ENCODE data around the gene HGFAC.

Gene HGFAC

DNA sequence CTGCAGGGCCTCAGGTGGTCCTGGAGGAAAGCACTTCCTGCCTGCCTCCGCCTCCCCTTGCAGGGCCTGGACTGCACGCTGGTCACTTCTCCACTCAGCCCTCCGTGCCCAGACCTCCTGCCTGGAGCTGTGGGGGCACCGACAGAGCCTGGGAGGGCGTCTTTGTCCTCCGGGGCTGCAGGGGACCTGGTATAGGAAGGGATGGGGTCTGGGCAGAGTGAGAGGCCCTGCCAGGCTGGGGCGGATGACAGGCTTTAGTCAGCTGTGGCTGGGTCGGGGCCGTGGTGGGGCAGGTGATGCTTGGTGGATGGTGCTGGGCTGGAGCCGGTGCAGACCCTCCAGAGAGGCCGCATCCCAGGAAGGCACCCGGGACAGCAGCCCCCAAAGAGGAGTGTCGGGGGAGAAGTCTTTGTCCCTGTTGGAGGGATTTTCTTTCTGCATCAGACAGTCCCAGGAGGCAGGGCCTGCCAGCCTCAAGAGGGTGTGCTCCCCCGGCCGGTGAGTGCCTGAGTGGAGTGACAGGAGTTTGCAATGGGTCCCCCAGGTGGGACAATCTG, 22.7 kb downstream of the HGFAC start:
- DNase-seq = no peak

DNA sequence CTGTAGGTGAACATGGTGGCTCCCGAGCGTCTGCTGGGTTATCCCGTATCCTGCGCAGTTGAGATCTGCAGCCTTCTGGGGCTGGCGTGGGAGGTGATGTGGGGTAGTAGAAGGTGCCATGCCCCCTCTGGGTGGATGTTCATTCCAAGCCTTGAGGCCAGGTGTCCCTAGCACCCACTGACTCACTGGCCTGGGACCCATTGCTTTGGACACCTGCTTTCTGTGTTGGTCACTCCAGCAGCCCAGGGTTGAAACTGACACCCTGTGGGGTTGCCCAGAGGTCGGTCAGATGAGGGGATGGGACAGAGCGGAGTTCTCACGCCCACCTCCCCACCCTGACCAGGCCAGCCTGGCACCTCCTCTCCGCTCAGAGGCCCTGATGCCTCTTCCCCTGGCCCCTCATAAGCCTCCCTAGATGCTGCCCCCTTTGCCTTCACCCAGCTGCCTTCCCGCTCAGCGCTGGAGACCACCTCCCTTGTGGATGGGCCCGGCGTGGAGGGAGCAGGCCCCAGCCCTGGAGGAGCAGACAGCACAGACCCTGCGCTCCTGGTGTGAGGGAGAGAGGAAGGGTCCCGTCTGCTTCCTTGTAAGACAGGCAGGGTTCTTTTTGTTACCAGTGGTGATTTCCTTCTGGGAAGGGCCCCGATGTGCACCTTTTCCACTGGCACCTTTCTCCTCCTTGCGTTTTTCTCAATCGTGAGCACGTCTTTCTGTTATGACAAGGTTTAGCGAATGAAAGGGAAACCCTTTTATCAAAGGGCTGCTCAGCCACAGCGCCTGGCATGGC, 23.3 kb downstream of the HGFAC start:
- DNase-seq = no peak

DNA sequence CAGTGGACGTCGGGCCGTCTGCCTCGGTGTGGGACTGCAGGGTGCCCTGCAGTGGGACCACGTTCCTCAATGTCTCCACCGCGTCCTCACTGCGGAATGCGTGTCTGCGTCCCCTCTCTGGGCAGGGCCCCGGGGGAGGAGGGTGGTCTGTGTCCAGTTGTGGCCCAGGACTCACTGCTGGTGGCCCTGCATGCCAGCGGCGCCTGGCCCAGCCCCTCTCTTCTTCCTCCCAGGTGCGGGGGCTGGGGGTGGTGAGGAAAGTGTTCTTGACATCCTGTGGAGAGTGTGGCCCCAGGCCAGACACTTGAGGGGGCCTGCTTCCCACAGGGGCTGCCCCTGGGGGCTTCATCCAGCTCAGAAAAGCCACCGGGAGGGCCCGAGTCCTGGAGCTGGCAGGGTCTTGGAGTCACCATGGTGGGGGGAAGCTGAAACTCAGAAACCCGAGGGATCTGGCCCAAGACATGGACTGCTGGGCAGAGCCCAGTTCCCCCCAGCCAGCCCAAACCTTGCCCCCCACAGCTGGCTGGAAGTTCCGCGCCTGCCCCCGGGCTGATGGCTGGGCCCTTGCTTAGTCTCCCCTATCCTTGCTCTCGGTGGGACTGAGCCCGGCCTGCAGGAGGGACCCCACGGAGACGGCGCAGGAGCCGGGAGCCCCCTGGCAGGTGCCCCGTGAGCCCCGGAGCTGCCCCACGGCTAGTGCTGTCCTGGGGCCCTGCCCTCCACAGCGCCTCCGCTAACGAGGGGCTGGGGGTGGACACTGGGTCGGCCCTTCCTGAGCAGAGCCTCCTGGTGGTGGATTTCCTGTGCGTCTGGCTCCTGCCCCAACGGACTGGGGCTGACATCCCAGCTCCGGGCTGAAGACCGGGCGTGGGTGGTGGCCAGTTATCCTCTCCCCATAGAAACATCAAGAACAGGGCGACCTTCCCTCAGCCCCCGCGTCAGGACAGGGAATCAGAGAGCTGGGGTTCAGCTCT, 24.2 kb downstream of the HGFAC start:
- DNase-seq = no peak

DNA sequence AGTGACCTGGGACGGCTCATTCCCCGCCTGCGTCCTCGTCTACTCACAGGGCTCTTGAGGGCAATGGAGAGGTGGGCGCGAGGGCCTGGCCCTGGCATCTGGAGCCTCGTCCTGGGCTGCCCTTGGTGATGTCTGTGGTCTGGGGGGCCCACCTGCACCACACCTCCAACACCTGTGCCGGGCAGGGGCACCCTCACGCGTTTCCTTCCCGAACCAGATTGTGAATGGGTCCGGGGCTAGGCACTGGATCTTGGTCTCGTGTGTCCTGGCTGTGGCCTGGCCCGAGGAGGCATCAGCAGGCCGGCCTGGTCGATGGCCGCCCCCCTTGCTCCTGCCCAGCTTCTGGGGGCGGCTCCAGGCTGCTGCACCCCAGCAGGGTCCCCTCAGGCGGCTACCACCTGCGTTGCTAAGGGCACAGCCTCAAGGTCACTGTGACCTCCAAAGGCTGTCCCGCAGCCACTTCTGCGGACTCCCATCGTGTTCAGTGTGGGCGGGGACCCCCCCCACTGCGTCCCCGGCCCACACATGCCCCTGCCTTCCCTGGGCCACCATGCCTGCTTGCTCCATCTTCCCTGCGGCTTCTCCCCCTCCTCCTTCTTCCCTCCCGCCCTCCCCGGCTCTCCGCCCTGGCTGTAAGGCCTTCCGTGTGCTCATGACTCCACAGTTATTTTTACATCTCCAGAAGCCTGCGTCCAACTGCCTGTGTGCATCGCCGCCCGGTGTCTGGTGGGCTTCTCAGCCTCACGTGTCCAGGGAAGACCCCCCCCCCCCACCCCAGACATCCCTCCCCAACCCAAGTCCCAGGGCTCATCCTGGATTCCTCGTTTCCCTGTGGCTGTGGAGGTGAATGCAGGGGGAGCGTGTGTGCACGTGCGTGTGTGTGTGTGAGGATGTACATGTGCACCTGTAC, 25.2 kb downstream of the HGFAC start:
- DNase-seq = no peak

DNA sequence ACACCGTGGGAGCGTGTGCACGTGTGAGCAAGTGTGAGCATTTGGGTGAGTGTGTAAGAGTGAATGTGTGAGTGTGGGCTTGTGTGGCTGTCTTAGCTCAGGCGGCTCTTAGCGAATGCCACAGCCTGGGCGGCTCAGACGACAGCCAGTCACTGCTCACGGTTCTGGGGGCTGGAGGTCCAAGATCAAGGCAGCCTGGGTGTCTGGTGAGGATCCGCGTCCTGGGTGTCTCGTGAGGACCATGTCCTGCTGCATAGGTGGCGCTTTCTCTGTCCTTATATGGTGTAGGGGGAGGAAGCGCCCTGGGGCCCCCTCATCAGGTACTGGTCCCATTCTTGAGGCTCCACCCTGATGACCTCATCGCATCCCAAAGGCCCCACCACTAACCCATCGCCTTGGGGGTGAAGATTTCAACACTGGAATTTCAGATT, 25.8 kb downstream of the HGFAC start:
- no peak for DNase-seq

DNA sequence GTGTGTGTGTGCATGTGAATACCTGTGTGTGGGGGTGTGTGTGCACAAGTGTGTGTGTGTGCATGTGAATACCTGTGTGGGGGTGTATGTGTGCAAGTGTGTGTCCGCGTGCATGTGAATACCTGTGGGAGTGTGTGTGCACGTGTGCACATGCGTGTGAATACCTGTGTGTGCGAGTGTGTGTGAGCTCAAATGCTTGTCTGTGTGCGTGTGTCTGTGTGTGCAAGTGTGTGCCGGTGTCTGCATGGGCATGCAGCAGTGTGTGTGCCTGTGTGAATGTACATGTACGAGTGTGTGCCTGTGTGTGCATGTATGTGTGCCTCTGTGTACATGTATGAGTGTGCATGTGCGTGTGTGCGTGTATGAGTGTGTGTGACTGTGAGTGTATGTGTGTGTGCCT, 26.4 kb downstream of the HGFAC start:
- DNase-seq = no peak

DNA sequence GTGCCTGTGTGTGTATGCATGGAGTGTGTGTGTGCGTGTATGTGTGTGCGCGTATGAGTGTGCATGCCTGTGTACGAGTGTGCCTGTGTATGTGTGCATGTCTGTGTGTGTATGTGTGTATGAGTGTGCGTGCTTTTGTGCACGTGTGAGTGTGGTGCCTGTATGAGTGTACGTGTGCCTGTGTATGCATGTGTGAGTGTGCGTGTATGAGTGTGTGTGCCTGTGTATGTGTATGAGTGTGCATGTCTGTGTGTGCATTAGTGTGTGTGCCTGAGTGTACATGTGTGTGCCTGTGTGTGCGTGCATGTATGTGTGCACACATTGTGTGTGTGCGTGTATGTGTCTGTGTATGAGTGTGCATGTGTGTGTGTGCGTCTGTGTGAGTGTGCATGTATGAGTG, 27.0 kb downstream of the HGFAC start:
- no peak for DNase-seq

DNA sequence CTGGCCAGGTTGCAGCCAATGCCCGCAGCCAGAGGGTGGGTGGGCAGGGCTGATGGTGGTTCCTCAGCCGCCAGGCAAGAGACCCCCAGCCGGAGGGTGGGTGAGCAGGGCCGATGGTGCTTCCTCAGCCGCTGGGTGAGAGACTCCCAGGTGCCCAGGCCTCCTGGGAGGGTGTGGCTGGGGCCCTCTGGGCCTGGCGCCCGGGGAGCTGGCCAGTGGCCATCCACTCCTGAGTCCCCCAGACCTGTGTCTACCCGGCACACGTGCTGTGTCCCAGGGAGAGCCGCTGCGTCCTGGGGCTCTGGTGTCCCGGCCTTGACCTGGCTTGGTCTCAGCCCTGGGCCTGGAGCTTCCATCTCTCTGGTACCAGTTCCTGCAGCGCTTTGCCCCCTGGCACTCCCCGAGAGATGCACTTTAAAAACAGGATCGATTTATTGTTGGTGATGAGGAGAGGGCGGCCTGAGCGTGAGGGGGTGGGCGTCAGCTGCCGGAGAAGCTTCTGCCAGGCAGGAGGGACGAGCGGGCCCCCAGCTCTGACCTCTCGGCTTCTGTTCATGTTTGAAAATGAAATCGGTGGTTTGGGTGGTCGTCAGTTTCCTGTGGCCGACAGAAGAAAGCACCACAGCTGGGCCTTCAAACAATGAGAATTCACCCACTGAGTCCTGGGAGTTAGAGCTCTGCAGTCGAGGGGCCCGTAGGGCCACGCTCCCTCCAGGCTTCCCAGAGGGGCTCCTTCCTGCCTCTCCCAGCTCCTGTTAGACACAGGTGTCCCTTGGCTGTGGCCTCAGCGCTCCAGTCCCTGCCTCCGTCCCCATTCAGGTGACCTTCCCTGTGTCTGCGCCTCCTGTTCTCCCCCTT, 27.8 kb downstream of the HGFAC start:
- no peak for DNase-seq

DNA sequence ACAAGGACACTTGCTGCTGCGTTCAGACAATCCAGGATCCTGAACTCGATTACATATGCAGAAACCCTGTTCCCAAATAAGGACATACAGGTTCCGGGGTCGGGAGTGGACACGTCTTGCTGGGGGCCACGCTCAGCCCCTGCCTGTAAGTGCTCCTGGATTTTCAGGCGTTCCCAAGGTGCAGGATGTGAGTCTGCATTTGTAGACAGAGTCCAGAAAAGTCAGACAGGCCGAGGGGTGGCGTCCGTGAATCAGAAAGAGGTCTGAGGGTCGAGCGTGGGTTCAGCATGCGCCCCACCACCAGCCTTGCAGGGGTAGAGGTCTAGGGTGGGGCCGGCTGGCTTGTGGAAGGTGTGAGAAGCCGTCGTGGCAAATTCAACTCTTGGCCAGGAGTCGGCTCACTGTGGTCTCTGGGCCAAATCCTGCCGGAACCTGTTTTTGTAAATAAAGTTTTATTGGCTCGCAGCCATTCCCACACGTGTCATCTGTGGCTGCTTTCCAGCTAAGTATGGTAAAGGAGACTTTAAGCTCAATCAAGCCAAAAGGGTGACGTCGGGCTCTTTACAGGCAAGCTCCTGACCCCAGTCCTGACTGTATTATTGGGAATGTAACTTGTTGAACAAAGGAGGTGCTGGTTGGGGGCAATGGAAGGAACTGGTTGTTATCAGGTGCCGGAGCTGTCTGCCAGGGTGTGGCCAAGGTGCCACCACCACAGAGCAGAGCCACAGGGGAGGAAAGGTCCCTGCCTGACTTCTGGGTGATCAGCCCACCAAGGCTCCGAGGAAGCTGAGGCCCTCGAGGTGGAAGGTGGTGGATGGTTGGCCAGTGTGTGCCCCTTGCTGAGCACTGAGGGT, 28.7 kb downstream of the HGFAC start:
- DNase-seq = no peak

DNA sequence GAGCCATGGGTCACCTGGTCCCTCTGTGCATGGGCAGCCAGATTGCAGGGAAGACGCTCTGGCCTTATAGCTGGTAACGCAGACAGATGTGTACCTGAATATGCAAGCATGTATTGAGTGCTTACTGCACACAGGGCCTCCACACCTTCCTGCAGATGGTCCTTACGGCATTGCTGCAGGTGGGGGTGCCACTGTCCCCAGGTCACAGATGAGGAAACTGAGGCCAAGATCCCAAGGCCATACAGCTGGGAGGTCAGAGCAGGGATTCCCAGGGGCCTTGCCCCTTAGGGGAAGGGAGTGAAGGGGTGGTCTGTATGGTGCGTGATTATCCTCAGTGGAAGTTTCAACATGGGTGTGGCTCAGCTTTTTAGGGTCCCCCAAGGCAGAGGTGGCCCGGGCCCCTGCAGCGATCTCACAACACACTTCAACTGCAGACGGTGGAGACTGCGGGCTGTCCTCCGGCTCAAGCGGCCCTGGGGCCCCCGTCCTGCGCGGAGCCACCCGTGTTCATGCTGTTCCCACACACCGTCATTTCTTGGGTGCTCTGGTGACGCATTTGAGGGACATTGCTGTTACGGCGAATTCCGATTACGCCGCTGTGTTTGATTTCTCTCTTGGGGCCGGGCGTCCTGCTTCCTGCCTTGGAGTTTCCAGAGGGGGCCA, 29.5 kb downstream of the HGFAC start:
- DNase-seq = no peak

DNA sequence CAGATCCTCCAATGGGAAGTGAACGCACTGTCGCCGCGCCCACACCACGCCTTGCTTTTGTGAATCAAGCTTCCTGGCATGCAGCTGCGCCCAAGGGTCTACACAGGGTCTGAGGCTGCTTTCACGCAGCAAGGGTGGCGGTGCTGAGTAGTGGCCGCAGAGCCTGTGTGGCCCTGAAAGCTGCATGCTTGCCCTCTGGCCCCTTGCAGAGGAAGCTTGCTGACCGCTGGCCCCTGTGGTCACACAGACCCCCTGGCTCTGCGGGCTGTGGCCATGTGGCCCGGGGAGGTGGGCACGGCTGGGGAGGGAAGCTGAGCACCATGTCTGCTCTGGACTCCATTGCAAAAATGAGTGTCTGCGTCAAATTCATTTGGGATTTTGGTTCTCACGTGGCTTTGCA, 30.1 kb downstream of the HGFAC start:
- DNase-seq = no peak

DNA sequence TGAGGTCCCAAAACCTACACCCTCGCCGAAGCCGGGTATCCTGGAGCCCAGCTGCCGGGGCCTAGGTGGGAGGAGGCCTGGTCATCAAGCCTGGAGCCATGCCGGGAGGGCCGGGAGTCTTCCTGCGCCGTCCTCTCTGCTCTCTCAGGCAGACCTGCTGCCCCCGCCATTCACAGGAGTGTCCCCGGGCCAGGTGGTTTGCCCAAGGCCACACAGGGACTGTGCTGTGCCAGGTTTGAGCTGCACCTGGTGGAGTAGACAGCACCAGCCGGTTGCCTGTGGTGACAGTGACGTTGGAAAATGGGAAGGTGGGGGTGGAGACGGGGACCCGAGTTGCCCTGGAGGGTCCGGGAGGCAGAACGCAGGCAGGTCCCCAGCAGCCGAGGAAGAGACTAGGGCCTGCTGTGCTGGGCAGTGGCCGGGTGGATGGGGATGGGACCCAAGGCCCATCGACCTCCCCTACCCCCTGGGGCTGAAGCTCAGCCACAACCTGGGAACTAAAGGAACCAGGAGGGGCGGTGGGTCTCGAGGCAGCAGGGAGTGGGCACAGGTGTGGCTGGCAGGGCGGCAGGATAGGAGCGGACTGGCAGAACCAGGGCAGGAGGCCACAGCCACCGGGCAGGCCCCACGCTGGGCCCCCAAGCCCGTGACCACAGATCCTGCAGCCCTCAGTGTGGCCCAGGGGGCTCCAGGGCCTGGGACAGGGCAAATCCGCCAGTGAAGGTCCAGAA, 30.8 kb downstream of the HGFAC start:
- DNase-seq = no peak

DNA sequence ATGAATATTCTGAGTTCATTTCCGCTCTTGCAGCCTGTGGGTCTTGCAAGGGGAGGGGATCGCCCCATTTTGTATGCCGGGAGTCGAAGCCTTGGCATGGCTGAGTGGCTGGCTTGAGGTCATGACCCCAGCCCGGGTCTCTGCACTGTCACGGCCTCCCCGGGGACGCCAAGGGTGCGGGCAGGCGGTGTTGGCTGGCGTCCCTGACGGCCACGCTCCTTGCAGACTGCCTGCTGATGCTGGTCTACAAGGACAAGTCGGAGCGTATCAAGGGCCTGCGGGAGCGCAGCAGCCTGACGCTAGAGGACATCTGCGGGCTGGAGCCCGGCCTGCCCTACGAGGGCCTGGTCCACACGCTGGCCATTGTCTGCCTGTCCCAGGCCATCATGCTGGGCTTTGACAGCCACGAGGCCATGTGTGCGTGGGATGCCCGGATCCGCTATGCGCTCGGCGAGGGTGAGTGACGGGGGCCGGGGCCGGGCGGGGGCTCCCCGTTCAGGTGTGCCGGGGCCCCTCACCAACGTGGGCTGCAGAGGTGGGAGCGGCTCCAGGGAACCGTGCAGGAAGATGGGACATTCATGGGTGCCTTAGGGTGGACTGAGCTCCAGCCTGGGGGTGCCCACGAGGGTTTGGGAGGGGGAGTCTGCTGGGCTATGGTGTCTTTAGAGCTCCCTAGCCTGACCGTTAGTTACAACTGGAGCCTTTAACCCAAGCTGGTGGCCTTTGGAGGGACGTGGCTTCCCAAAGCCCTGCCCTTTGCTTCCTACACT, 31.6 kb downstream of the HGFAC start:
- no peak for DNase-seq

DNA sequence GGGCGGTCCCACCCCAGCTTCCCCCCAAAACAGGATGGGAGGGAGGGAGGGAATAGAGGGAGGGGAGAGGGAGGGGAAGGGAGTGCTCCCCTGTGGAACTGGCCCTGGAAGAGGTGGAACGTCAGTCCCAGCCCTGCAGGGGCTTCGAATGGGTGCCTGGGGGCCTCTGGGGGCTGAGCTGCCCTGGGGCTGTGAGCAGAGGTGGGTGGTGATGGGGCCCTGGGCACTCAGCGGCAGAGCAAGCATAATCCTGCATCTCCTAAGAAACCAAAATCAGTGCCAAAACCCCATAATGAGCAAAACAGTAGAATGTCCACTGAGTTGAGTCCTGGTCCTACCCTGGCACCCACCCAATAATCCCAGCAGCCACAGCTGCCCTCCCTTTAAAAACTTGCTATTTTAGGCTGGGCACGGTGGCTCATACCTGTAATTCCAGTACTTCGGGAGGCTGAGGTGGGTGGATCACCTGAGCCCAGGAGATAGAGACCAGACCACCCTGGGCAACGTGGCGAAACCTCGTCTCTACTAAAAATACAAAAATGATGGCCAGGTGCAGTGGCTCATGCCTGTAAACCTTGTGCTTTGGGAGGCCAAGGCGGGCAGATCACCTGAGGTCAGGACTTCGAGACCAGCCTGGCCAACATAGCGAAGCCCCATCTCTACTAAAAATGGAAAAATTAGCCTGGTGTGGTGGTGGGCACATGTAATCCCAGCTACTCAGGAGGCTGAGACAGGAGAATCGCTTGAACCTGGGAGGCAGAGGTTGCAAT, 32.4 kb downstream of the HGFAC start:
- DNase-seq = no peak

DNA sequence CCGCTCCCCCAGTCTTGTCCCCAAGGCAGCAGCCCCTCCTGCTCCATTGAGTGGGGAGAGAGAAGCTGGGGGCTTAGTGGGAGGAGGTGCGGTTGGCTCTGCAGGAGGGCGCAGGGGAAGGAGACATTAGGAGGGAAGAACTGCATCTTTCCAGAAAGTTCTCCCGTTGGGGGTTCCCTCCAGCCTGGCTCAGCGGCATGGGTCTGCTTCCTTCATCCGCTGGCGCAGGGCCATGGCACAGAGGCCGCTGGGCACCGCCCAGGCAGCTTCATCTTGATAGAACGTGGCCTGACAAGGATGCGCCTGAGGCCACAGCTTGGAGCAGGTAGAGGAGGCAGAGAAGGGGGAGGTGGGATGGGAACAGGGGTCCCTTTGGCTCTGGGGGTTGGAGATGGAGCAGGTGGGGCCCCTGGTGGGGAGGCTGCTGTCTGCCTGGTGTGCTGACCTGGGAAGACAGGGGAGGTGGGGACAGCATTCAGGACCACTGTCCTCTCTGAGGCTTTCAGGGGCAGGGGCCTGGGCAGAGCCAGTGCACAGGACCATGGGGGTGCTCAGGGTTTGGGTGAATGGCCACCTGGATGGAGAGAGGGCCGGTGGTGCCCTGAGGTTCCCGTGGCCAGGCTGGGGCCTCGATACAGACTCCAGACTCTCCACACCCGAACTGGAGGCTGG, 33.4 kb downstream of the HGFAC start:
- DNase-seq = no peak

DNA sequence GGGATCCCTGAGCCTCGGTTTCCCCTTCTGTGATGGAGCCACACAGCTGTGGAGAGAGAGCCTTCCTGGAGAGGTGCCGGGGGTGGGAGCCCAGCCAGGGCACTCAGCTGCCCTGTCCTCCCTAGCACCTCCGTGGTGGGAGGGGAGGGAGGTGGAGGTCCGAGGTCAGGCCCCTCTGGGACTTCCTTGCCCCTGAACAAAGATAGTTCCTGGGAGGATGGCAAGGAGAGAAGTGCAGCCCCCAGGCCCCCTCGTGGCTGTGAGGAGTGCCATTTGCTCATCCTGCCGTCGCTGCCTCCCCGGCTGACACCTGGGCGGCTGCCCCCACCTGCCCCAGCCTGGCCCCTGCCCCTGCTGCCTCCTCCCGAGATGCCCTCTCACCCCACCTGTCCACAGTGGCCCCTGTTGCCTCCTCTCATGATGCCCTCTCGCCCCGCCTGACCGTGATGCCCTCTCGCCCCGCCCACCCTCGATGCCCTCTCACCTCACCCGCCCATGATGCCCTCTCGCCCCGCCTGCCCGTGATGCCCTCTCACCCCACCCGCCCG, 34.0 kb downstream of the HGFAC start:
- DNase-seq = no peak

DNA sequence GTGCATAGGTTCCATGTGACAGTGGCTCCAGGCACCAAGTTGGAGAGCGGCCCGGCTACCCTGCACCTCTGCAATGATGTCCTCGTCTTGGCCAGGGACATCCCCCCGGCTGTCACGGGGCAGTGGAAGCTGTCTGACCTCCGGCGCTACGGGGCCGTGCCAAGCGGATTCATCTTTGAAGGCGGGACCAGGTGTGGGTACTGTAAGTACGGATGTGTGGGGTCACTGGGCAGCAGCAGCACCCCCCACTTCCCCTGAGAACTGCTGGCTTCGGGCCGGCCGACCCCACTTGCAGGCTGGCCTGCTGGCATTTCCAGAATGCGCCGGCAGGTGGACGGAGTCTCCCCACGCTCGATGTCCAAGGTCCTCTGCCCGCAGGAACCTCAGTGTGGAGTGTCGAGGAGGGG, 34.6 kb downstream of the HGFAC start:
- no peak for DNase-seq

Data from EL (cell line).